Fibroblast of mammary gland (primary cell): ENCODE measurements around the gene FGF16.
A peak's percentile ranks its signal among the peaks of the same experiment; 100 is the strongest.
"Not testable (repeated sequence)": the region's sequence is repeated elsewhere in the genome, so short reads cannot be mapped to it uniquely, and the experiment has no call there.

ENCODE experiments used
- DNase-seq: peaks from one replicate; pipeline ENCODE4 v3.0.0-alpha.2; 2010; ENCODE audit warnings: low read depth
- H3K4me3 ChIP-seq: 2 replicates; pipeline ENCODE4 v1.5.1; 2011; ENCODE audit warnings: low read depth, mild to moderate bottlenecking, low read length, moderate library complexity; ENCODE audit not compliant: control insufficient read depth
- TF ChIP-seq, protein P1 (sequence below): conservative IDR thresholded peaks from 2 replicates; pipeline ENCODE4 v1.5.1; 2011; ENCODE audit warnings: low read depth, low read length, inconsistent platforms; ENCODE audit not compliant: control insufficient read depth, insufficient read depth

Gene FGF16

GRCh38 chrX:77455437-77455836 lies 8.2 kb downstream of the FGF16 start:
- TF ChIP-seq, protein P1, sequence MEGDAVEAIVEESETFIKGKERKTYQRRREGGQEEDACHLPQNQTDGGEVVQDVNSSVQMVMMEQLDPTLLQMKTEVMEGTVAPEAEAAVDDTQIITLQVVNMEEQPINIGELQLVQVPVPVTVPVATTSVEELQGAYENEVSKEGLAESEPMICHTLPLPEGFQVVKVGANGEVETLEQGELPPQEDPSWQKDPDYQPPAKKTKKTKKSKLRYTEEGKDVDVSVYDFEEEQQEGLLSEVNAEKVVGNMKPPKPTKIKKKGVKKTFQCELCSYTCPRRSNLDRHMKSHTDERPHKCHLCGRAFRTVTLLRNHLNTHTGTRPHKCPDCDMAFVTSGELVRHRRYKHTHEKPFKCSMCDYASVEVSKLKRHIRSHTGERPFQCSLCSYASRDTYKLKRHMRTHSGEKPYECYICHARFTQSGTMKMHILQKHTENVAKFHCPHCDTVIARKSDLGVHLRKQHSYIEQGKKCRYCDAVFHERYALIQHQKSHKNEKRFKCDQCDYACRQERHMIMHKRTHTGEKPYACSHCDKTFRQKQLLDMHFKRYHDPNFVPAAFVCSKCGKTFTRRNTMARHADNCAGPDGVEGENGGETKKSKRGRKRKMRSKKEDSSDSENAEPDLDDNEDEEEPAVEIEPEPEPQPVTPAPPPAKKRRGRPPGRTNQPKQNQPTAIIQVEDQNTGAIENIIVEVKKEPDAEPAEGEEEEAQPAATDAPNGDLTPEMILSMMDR = no peak
- no peak for DNase-seq
- no peak overlapping the region for H3K4me3 ChIP-seq

- DNase-seq = no peak
- TF ChIP-seq, protein P1 = no peak
- H3K4me3 ChIP-seq = no peak overlapping the region
Observed at GRCh38 chrX:77484045-77484444, 36.9 kb downstream of the FGF16 start.

DNA sequence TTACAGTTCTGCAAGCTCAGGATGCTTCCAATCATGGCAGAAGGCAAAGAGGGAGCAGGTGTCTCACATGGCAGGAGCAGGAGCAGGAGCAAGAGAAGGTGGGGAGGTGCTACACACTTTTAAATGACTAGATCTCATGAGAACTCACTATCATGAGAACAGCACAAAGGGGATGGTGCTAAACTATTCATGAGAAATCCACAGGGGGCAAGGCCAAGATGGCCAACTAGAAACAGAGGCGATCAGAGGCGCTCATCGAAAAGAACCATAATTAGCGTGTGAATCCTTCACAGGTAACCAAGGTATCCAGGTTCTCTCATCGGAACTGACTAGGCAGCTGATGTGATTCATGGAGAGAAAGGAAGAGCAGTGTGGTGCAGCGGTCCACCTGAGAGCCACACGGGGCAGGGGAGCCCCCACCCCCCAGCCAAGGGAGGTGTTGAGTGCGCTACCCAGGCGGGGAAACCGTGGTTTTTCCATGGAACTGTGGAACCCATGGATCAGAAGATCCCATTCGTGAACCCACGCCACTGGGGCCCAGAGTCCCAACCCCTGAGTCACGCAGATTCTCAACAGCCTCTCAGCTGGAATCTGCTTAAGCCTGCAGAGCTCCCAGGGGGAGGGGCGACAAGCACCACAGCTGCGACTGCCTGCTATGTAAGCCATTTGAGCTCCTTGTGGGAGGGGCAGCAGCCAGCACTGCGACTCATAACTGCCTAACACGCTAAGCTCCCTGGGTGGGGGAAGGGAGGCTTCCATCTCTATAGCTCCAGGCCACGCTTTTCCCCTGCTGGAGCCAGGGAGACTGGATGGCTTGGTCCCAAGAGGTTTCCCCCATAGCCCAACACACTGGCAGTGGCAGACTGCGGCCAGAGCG lies 46.7 kb downstream of the FGF16 start:
- TF ChIP-seq, protein P1 = no peak
- DNase-seq = peak; percentile 47
- H3K4me3 ChIP-seq = no peak overlapping the region

GRCh38 chrX:77500164-77500563 lies 53.0 kb downstream of the FGF16 start:
- not testable (repeated sequence) for H3K4me3 ChIP-seq, DNase-seq

- H3K4me3 ChIP-seq = no peak overlapping the region
- TF ChIP-seq, protein P1 = no peak
Observed at GRCh38 chrX:77502951-77503525, 55.8 kb downstream of the FGF16 start.

DNA sequence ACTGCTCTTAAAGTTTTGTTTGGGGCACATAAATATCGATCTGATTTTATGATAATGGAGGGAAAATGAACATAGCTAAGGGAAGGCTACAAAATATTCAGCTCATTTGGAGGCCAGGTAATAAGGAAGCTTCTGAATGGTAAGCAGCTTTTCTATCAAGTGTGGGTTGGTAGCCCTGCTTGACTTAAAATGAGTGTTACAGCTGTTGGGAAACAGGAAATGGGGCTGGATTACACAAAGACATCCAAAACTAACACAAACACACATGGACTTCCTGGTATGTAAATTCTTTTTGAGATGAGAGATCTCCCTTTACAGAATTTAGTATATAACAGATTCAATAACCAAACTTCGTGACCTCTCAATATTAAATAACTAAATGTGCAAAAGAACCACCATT lies 58.0 kb downstream of the FGF16 start:
- no peak overlapping the region for H3K4me3 ChIP-seq
- TF ChIP-seq, protein P1 = no peak
- peak; percentile 53 for DNase-seq

More at GRCh38 chrX:77502951-77503525, 55.8 kb downstream of the FGF16 start:
- DNase-seq = no peak
